Measurements from ENCODE around the gene ANKRD40.

DNA sequence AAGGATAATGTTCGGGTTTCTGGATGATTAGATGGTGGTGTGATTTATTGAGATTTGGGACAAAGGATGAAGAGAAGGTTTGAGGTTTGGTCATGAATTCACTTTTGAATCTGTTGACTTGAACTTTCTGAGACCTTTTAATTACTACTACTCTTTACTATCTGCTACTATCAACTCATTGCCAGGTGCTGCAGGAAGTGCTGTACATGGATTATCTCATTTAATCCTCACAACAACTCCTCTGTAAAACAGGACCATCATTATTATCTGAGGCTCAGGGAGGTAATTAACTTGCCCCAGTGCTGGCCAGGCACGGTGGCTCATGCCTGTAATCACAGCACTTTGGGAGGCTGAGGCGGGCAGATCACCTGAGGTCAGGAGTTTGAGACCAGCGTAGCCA, 2.9 kb upstream of the ANKRD40 start:
- TF ChIP-seq, protein P1, sequence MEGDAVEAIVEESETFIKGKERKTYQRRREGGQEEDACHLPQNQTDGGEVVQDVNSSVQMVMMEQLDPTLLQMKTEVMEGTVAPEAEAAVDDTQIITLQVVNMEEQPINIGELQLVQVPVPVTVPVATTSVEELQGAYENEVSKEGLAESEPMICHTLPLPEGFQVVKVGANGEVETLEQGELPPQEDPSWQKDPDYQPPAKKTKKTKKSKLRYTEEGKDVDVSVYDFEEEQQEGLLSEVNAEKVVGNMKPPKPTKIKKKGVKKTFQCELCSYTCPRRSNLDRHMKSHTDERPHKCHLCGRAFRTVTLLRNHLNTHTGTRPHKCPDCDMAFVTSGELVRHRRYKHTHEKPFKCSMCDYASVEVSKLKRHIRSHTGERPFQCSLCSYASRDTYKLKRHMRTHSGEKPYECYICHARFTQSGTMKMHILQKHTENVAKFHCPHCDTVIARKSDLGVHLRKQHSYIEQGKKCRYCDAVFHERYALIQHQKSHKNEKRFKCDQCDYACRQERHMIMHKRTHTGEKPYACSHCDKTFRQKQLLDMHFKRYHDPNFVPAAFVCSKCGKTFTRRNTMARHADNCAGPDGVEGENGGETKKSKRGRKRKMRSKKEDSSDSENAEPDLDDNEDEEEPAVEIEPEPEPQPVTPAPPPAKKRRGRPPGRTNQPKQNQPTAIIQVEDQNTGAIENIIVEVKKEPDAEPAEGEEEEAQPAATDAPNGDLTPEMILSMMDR (IDR thresholded peaks at IDR 0.05; ENCODE audit: low read depth, low read length) = no peak
- no peak for TF ChIP-seq EZH2phosphoT487 (IDR thresholded peaks at IDR 0.05; ENCODE audit: low read depth)

Data from OCI-LY3 (cell line).